ENCODE measurements around the gene PPFIBP1. TPM values are rescaled to one million over a fixed set of nuclear protein-coding genes. Genes with fewer than 3 reads are reported as not detected.

Gene PPFIBP1
- total and polyA plus RNA-seq, 2 of the 8 experiments (the other 6 are each of a cell fraction or from before 2014, with no cell fraction given) = 7.7 to 31.3 TPM

DNA sequence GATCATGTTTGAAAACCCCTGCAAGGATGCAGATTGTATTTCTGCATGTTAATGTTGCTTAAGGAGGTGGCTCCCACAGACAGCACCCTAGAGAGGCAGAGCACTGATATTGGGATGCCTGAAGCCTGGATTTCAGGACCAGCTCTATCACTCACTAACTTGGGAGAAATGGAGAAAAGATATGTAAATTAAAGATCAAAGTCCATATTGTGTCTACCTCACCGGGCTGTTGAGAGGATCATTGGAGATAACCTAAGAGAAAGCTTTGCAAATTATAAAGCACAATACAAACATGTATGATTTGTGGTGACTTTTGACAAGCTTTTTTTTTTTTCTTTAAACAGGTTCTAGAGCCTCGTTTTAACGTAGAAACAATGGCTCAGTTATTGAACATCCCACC is 164.7 kb downstream of the PPFIBP1 start (continued):
- no peak for TF ChIP-seq RAD21 (IDR thresholded peaks at IDR 0.05 in 1 of 2, conservative IDR thresholded peaks at IDR 0.05 in 1 of 2; ENCODE audit: low read depth in 2 of 2, low read length in 2 of 2)
- TF ChIP-seq ASH2L (IDR thresholded peaks at IDR 0.05; ENCODE audit: low read length) = no peak

Measured in H1 (cell line).